Inflammatory macrophage treated with lipopolysaccharide for 4 hours (primary cell): Measurements from ENCODE around the gene BOC.
A peak's percentile ranks its signal among the peaks of the same experiment; 100 is the strongest.
"Not testable (repeated sequence)": the region's sequence is repeated elsewhere in the genome, so short reads cannot be mapped to it uniquely, and the experiment has no call there.

Experiments
- DNase-seq: peaks from one replicate; pipeline ENCODE4 v3.0.0-alpha.2; 2020

Gene BOC, protein sequence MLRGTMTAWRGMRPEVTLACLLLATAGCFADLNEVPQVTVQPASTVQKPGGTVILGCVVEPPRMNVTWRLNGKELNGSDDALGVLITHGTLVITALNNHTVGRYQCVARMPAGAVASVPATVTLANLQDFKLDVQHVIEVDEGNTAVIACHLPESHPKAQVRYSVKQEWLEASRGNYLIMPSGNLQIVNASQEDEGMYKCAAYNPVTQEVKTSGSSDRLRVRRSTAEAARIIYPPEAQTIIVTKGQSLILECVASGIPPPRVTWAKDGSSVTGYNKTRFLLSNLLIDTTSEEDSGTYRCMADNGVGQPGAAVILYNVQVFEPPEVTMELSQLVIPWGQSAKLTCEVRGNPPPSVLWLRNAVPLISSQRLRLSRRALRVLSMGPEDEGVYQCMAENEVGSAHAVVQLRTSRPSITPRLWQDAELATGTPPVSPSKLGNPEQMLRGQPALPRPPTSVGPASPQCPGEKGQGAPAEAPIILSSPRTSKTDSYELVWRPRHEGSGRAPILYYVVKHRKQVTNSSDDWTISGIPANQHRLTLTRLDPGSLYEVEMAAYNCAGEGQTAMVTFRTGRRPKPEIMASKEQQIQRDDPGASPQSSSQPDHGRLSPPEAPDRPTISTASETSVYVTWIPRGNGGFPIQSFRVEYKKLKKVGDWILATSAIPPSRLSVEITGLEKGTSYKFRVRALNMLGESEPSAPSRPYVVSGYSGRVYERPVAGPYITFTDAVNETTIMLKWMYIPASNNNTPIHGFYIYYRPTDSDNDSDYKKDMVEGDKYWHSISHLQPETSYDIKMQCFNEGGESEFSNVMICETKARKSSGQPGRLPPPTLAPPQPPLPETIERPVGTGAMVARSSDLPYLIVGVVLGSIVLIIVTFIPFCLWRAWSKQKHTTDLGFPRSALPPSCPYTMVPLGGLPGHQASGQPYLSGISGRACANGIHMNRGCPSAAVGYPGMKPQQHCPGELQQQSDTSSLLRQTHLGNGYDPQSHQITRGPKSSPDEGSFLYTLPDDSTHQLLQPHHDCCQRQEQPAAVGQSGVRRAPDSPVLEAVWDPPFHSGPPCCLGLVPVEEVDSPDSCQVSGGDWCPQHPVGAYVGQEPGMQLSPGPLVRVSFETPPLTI

GRCh38 chr3:113211330-113212149, at the start of gene BOC:
BOC (plus strand) TSS chr3:113211557; CDS start chr3:113249803, 38,246 bp downstream.
- peak; percentile 3 for DNase-seq

GRCh38 chr3:113161661-113162060, 49.7 kb upstream of the BOC start:
- no peak for DNase-seq

GRCh38 chr3:113163152-113163551, 48.2 kb upstream of the BOC start:
- DNase-seq: no peak

GRCh38 chr3:113165841-113166240, 45.5 kb upstream of the BOC start:
- no peak for DNase-seq

DNA sequence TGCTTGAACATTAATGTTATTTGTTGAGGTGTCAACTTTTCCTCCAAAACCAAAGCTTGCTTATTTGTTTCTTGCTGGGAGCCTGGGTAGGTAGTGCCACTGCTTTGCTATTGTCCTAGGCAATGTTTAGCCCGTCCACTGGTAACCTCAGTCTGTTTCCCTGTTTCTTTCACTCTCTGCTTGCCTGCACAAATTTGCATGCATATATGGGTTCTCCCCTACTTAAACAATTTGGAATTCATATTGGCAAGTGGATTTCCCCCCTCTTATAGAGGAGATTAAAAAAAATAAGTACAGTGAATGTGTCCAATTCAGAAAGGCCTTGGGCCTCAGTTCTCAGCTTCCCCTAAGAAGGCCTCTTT, 45.0 kb upstream of the BOC start:
- no peak for DNase-seq

DNA sequence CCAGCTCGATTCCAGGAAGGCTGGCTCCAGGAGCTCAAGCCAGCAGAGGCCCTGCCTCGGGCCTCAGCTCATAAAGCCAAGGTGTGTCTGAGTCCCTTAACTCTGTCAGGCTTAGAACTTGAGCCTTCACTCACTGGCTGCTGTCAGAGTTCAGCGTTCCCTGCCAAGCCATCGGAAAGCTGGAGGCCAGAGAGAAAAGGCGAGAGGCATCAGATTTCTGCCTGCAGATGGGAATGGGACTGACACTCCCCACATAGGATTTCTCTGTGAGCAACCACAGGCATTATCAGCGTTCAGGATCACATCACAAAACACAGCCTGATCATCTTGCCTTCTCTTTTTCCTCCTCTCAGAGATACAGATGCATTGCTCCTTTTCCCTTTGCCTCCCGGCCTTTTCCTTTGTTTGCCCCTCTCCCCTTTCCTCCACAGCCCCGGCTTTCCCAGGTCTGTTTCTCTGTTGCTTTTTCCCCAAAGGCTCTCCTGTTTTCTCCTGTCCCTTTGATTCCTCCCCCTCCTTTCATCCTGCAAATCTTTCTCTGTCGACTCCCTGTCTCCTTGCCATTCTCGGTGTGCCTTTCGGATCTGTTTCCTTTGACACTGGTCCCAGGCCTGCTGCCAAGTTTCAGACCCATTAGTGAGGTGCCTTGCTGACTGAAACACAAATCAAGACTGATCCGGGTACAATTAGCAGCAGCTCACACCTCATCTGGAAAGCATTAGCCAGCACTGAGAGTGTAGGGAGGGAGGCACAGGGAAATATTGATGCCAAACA, 44.5 kb upstream of the BOC start:
- no peak for DNase-seq

- no peak for DNase-seq
Measured at GRCh38 chr3:113167825-113168801, 43.2 kb upstream of the BOC start.

- DNase-seq: no peak
Measured at GRCh38 chr3:113169891-113170452, 41.4 kb upstream of the BOC start.

GRCh38 chr3:113170771-113171170, 40.6 kb upstream of the BOC start:
- no peak for DNase-seq

DNA sequence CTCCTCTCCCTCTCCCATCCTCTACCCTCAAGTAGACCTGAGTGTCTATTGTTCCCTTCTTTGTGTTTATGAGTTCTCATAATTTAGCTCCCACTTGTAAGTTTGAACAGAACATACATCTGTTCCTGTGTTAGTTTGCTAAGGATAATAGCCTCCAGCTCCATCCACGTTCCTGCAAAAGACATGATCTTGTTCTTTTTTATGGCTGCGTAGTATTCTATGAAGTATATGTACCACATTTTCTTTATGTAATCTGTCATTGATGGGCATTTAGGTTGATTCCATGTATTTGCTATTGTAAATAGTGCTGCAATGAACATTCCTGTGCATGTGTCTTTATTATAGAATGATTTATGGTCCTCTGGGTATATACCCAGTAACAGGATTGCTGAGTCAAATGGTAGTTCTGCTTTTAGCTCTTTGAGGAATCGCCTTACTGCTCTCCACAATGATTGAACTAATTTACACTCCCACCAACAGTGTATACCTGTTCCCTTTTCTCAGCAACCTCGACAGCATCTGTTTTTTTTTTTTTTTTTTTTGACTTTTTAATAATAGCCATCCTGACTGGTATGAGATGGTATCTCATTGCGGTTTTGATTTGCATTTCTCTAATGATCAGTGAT, 39.6 kb upstream of the BOC start:
- DNase-seq: not testable (repeated sequence)

DNA sequence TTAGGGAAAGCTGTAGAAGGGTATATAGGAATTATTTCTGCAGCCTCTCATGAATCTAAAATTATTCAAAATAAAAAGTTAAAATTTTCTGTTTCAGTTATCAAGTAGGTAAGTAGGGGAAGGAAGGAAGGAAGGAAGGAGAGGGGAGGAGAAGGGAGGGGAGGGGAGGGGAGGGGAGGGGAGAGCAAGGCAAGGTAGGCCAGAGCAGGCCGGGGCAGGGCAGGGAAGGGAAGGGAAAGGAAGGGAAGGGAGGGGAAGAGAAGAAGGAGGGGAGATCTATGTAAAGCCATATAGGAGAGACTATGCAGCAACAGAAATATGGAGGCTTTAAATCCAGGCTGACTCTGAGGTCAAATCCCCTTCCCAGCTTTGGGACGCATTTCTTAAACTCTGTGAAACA, 38.3 kb upstream of the BOC start:
- no peak for DNase-seq

- DNase-seq: no peak
Measured at GRCh38 chr3:113174304-113174703, 37.1 kb upstream of the BOC start.

GRCh38 chr3:113174801-113175485, 36.4 kb upstream of the BOC start:
- peak; percentile 30 for DNase-seq

- peak; percentile 19 for DNase-seq
Measured at GRCh38 chr3:113177526-113177925, 33.8 kb upstream of the BOC start.

- DNase-seq: no peak
Measured at GRCh38 chr3:113179235-113179824, 32.0 kb upstream of the BOC start.

DNA sequence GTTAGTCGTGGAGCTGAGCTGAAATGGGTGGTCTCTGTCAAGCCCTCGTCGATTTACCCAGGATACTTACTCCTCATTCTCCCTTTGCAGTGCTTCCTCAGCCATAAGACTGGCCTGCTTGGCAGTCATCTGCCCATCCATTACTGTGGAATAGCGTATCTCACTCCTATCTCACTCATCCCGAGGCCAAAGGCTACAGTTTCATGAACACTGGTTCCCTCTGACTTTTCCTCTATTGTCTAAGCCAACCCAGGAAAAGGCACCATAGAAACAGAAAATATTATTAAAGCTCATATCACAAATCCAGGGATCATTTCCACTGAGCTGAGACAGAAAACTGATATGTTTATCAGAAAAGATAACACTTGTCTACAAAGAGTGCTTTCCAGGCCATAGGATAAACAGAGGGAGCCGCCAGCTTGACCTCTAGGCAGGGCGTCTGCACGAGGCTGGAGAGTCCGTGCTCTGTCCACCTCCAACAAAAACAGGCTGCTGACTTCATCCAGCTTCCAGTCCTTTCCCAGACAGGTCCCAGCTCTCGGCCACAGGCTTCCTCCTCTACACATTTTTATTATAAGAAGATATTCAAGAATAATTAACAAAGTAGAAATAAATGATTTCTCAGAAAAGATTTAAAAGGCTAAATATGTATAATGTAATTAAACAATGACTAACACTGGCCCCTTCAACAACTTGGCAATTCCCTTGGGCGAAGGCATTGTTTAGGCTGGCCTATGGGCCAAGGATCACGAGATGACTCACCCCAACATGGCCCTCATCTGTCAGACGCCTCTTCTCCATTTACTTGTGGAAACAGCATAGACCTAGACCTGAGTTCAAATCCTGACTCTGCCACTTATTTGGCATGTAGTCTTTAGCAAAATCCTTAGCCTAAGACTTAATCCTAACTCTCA, 27.4 kb upstream of the BOC start:
- DNase-seq: no peak

GRCh38 chr3:113185194-113185835, 26.0 kb upstream of the BOC start:
- DNase-seq: no peak
